OCI-M2 (cell line): Measurements from ENCODE around the gene RUFY3.
"Not testable (repeated sequence)": the region's sequence is repeated elsewhere in the genome, so short reads cannot be mapped to it uniquely, and the experiment has no call there.

Experiments
- DNase-seq: peaks from one replicate; lab custom pipeline; 2025; ENCODE audit not compliant: unreplicated experiment; lab: John Stamatoyannopoulos, UW

The RUFY3 gene

GRCh38 chr4:70705183-70706043 is 16.4 kb upstream of the RUFY3 start:
- DNase-seq = peak; percentile 18

GRCh38 chr4:70706044-70706461 is 15.7 kb upstream of the RUFY3 start:
- no peak for DNase-seq

- DNase-seq = no peak
Measured at GRCh38 chr4:70706516-70706915, 15.2 kb upstream of the RUFY3 start.

- no peak for DNase-seq
Measured at GRCh38 chr4:70709611-70710205, 12.1 kb upstream of the RUFY3 start.

GRCh38 chr4:70711599-70711998 is 10.2 kb upstream of the RUFY3 start:
- DNase-seq = no peak

GRCh38 chr4:70712150-70712549 is 9.6 kb upstream of the RUFY3 start:
- no peak for DNase-seq

- no peak for DNase-seq
Measured at GRCh38 chr4:70712604-70713452, 8.9 kb upstream of the RUFY3 start.

- no peak for DNase-seq
Measured at GRCh38 chr4:70713453-70714078, 8.2 kb upstream of the RUFY3 start.

- DNase-seq = no peak
Measured at GRCh38 chr4:70714079-70714887, 7.5 kb upstream of the RUFY3 start.

GRCh38 chr4:70715097-70715496 is 6.7 kb upstream of the RUFY3 start:
- no peak for DNase-seq

- DNase-seq = no peak
Measured at GRCh38 chr4:70718811-70719604, 2.8 kb upstream of the RUFY3 start.

- DNase-seq = no peak
Measured at GRCh38 chr4:70722199-70722791, 531 bp downstream of the RUFY3 start.

GRCh38 chr4:70724463-70724862 is 2.7 kb downstream of the RUFY3 start:
- no peak for DNase-seq

GRCh38 chr4:70725633-70726032 is 3.9 kb downstream of the RUFY3 start:
- DNase-seq = no peak

- DNase-seq = not testable (repeated sequence)
Measured at GRCh38 chr4:70726515-70726914, 4.8 kb downstream of the RUFY3 start.

GRCh38 chr4:70728091-70728490 is 6.3 kb downstream of the RUFY3 start:
- no peak for DNase-seq

GRCh38 chr4:70732878-70733277 is 11.1 kb downstream of the RUFY3 start:
- not testable (repeated sequence) for DNase-seq

GRCh38 chr4:70734168-70734954 is 12.6 kb downstream of the RUFY3 start:
- DNase-seq = no peak
